ENCODE measurements around the gene PTBP2. TPM values are rescaled to one million over a fixed set of nuclear protein-coding genes. Genes with fewer than 3 reads are reported as not detected.
A peak's percentile ranks its signal among the peaks of the same experiment; 100 is the strongest.

PTBP2 gene
- total RNA-seq (10 to 100 TPM; 12.2 to 14.6 TPM), polyA plus RNA-seq (1 to 10 TPM; 2.5 to 5.8 TPM)

- Histone ChIP-seq H3K4me1 (ENCODE audit: control insufficient read depth in 4 of 4, insufficient read depth in 4 of 4, low read length in 3 of 4) (peaks cover 0 to 12% (median 8%) of the 10 kb centered on the region in 4 donors), H3K9me3 (ENCODE audit: control insufficient read depth in 4 of 4, low read length in 3 of 4) (no peaks in the 10 kb centered on the region), H3K27me3 (ENCODE audit: control insufficient read depth in 4 of 4, insufficient read depth in 4 of 4, low read length in 3 of 4) (no peaks in the 10 kb centered on the region), H3K9ac (ENCODE audit: low read depth in 1 of 2, low read length in 2 of 2) (peak within 1 kb of the TSS; percentile 84 to 89), H3K36me3 (ENCODE audit: control insufficient read depth in 4 of 4, insufficient read depth in 3 of 4, low read depth in 1 of 4, low read length in 3 of 4) (peaks cover 0 to 3% (median under 1%) of the 10 kb centered on the region in 4 donors), H3K4me3 (ENCODE audit: low read depth in 1 of 3, low read length in 3 of 3) (peak within 1 kb of the TSS; percentile 75 to 99 (median 93)), H3K27ac (ENCODE audit: low read depth in 1 of 2, low read length in 2 of 2) (peak within 1 kb of the TSS; percentile 92 to 93)
- WGBS, result under 1% methylated on average over 75 of the region's 75 CpGs
- TF ChIP-seq YY1 (IDR thresholded peaks at IDR 0.05) (peak; percentile 97), RXRA (IDR thresholded peaks at IDR 0.05) (no peak)
- peak; percentile 85 for DNase-seq (ENCODE audit: low spot score)
Measured at GRCh38 chr1:96721416-96722160, at the start of gene PTBP2. TSS of gene PTBP2 (plus strand) at chr1:96721784. CDS start at chr1:96721865, 81 bp downstream.

- 49% methylated on average over 1 of the region's 1 CpG for WGBS
- no peak for TF ChIP-seq ATF3 (IDR thresholded peaks at IDR 0.05)
- no peak for TF ChIP-seq EGR1 (IDR thresholded peaks at IDR 0.05; ENCODE audit: low read depth in 2 of 2)
- TF ChIP-seq REST (IDR thresholded peaks at IDR 0.05), result no peak
- no peak for TF ChIP-seq ZBTB33 (IDR thresholded peaks at IDR 0.05)
- no peak for TF ChIP-seq HNF4G (IDR thresholded peaks at IDR 0.05)
- H3K27ac ChIP-seq (ENCODE audit: low read depth in 1 of 2, low read length in 2 of 2), result no peak overlapping the region
- H3K9me3 ChIP-seq (ENCODE audit: control insufficient read depth in 4 of 4, low read length in 3 of 4), result peaks cover 0 to 9% (median 1%) of the 10 kb centered on the region in 4 donors
- H3K36me3 ChIP-seq (ENCODE audit: control insufficient read depth in 4 of 4, insufficient read depth in 3 of 4, low read depth in 1 of 4, low read length in 3 of 4), result no peaks in the 10 kb centered on the region
- no peaks in the 10 kb centered on the region for H3K27me3 ChIP-seq (ENCODE audit: control insufficient read depth in 4 of 4, insufficient read depth in 4 of 4, low read length in 3 of 4)
- no peak overlapping the region for H3K4me3 ChIP-seq (ENCODE audit: low read depth in 1 of 3, low read length in 3 of 3)
- no peak for DNase-seq (ENCODE audit: low spot score)
- H3K9ac ChIP-seq (ENCODE audit: low read depth in 1 of 2, low read length in 2 of 2), result no peak overlapping the region
- H3K4me1 ChIP-seq (ENCODE audit: control insufficient read depth in 4 of 4, insufficient read depth in 4 of 4, low read length in 3 of 4), result no peaks in the 10 kb centered on the region
Measured at GRCh38 chr1:96674915-96675314, 46.7 kb upstream of the PTBP2 start.

GRCh38 chr1:96682056-96682455 is 39.5 kb upstream of the PTBP2 start:
- no peaks in the 10 kb centered on the region for H3K4me1 ChIP-seq (ENCODE audit: control insufficient read depth in 4 of 4, insufficient read depth in 4 of 4, low read length in 3 of 4)
- H3K27me3 ChIP-seq (ENCODE audit: control insufficient read depth in 4 of 4, insufficient read depth in 4 of 4, low read length in 3 of 4), result no peaks in the 10 kb centered on the region
- no peak overlapping the region for H3K27ac ChIP-seq (ENCODE audit: low read depth in 1 of 2, low read length in 2 of 2)
- TF ChIP-seq YY1 (IDR thresholded peaks at IDR 0.05) (no peak), FOXA1 (IDR thresholded peaks at IDR 0.05) (no peak), JUND (IDR thresholded peaks at IDR 0.05) (no peak), SP1 (IDR thresholded peaks at IDR 0.05) (no peak), EGR1 (IDR thresholded peaks at IDR 0.05; ENCODE audit: low read depth in 2 of 2) (no peak), ZBTB33 (IDR thresholded peaks at IDR 0.05) (no peak), REST (IDR thresholded peaks at IDR 0.05) (no peak), RXRA (IDR thresholded peaks at IDR 0.05) (no peak), ATF3 (IDR thresholded peaks at IDR 0.05) (no peak), TAF1 (conservative IDR thresholded peaks at IDR 0.05) (no peak), FOXA2 (IDR thresholded peaks at IDR 0.05) (no peak)
- no peak overlapping the region for H3K4me3 ChIP-seq (ENCODE audit: low read depth in 1 of 3, low read length in 3 of 3)
- H3K9ac ChIP-seq (ENCODE audit: low read depth in 1 of 2, low read length in 2 of 2), result no peak overlapping the region
- H3K9me3 ChIP-seq (ENCODE audit: control insufficient read depth in 4 of 4, low read length in 3 of 4), result no peaks in the 10 kb centered on the region
- DNase-seq (ENCODE audit: low spot score), result no peak
- no peaks in the 10 kb centered on the region for H3K36me3 ChIP-seq (ENCODE audit: control insufficient read depth in 4 of 4, insufficient read depth in 3 of 4, low read depth in 1 of 4, low read length in 3 of 4)
- WGBS, result 84% methylated on average over 6 of the region's 6 CpGs

Measured in liver (tissue), 9 donors.